Breast epithelium (tissue), 4 donors: Measurements from ENCODE around the gene PHACTR2. TPM values are rescaled to one million over a fixed set of nuclear protein-coding genes. Genes with fewer than 3 reads are reported as not detected.

Source experiments
- DNase-seq, 2 donors: peaks; one replicate each; pipeline ENCODE4 v3.0.0-alpha.2; 2019; ENCODE audit warnings: low spot score in 2 of 2
- H3K27ac ChIP-seq, 2 donors: fragments of 200-600 bp; sonication (generic) in 1 of 2; one replicate each; pipeline ENCODE4 v1.5.1; 2016 to 2019; ENCODE audit warnings: mild to moderate bottlenecking in 1 of 2
- H3K27me3 ChIP-seq, 2 donors: fragments of 200-600 bp; sonication (generic) in 1 of 2; one replicate each; pipeline versions ENCODE4 v1.5.1 to v1.6.0; 2017 to 2019; ENCODE audit warnings: control low read depth in 1 of 2, mild to moderate bottlenecking in 1 of 2
- H3K36me3 ChIP-seq: fragments of 200-600 bp; one replicate; pipeline ENCODE4 v1.5.1; 2019
- H3K4me1 ChIP-seq, 2 donors: fragments of 200-600 bp; sonication (generic); one replicate each; pipeline ENCODE4 v1.5.1; 2016 to 2019; ENCODE audit warnings: control low read depth in 1 of 2
- H3K4me3 ChIP-seq, 3 donors: fragments of 200-600 bp; sonication (generic); 1 replicate in 2 of 3; 2 replicates in 1 of 3; pipeline ENCODE4 v1.5.1; 2016 to 2019; ENCODE audit warnings: mild to moderate bottlenecking in 3 of 3, moderate library complexity in 2 of 3
- H3K9me3 ChIP-seq, 2 donors: fragments of 200-600 bp; sonication (generic) in 1 of 2; one replicate each; pipeline ENCODE4 v1.5.1; 2016 to 2019; ENCODE audit warnings: control low read depth in 1 of 2
- POLR2A ChIP-seq: fragments of 450-650 bp; IDR thresholded peaks from one replicate; pipeline ENCODE4 v1.6.1; 2016; ENCODE audit warnings: antibody characterized with exemption, mild to moderate bottlenecking, moderate library complexity
- POLR2AphosphoS5 ChIP-seq, 3 donors: sonication (generic); formaldehyde crosslinking; IDR thresholded peaks; one replicate each; pipeline ENCODE4 v1.6.1; 2017; ENCODE audit warnings: antibody characterized with exemption in 3 of 3
- intact Hi-C: fragments of 100-400 bp; cut with DNase I; formaldehyde crosslinking; loops from one replicate; pipeline ENCODE4 v1.15.1; 2023; ENCODE audit warnings: low total_unique reads
- total RNA-seq, 3 donors: library from RNA; depleted of rRNA; stranded (reverse); fragments of >200 nt; gene quantifications; one replicate each; pipeline ENCODE4 v1.1.0, GENCODE V29; 2016
- TF ChIP-seq, protein P1 (sequence below), 3 donors: fragments of 450-650 bp; IDR thresholded peaks; one replicate each; pipeline ENCODE4 v1.5.1; 2016 to 2017; ENCODE audit warnings: antibody characterized with exemption in 3 of 3, mild to moderate bottlenecking in 3 of 3, moderate library complexity in 3 of 3

Gene PHACTR2
- total RNA-seq, 3 donors from 2014 or later = 27.5 to 53.3 (median 52.4) TPM

DNA sequence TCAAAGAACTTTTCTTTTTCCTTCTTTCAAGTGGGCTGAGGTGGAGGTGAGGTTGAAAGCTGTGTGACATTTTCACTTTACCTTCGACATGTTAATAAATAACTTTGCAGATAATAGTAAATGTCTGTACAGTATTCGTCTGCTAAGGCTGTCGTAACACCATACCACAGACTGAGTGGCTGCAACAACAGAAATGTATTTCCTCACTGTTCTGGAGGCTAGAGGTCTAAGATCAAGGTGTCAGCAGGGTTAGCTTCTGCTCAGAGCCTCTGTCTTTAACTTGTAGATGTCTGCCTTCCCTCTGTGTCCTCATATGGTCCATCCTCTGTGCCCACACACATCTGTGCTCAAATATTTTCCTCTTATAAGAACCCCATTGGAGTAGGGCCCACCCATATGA is 14.9 kb downstream of the PHACTR2 start:
- Histone ChIP-seq H3K4me1 (peaks cover 3 to 14% of the 10 kb centered on the region in 2 donors), H3K4me3 (no peak overlapping the region), H3K9me3 (no peaks in the 10 kb centered on the region), H3K27ac (no peak overlapping the region), H3K36me3 (no peaks in the 10 kb centered on the region), H3K27me3 (no peaks in the 10 kb centered on the region)
- DNase-seq = no peak
- TF ChIP-seq POLR2A = no peak
- TF ChIP-seq, protein P1, sequence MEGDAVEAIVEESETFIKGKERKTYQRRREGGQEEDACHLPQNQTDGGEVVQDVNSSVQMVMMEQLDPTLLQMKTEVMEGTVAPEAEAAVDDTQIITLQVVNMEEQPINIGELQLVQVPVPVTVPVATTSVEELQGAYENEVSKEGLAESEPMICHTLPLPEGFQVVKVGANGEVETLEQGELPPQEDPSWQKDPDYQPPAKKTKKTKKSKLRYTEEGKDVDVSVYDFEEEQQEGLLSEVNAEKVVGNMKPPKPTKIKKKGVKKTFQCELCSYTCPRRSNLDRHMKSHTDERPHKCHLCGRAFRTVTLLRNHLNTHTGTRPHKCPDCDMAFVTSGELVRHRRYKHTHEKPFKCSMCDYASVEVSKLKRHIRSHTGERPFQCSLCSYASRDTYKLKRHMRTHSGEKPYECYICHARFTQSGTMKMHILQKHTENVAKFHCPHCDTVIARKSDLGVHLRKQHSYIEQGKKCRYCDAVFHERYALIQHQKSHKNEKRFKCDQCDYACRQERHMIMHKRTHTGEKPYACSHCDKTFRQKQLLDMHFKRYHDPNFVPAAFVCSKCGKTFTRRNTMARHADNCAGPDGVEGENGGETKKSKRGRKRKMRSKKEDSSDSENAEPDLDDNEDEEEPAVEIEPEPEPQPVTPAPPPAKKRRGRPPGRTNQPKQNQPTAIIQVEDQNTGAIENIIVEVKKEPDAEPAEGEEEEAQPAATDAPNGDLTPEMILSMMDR (IDR thresholded peaks at IDR 0.05) = no peak
- TF ChIP-seq POLR2AphosphoS5 (IDR thresholded peaks at IDR 0.05) = no peak
- intact Hi-C loops = no loop called here

DNA sequence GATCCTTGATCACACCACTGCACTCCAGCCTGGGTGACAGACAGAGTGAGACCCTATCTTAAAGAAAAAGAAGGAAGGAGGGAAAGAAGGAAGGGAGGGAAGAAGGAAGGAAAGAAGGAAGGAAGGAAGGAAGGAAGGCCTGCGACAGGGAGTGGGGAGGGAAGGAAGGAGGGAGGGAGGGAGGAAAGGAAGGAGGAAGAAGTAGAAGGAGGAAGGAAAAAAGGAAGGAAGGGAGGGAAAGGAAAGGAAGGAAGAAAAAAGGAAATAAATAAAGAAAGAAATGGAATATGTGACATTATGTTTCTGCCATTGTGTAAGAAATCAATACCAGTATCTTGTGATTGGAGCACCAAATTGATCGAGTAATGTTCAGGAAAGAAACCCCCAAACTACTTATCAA is 16.2 kb downstream of the PHACTR2 start:
- TF ChIP-seq, protein P1 (IDR thresholded peaks at IDR 0.05) = no peak
- TF ChIP-seq POLR2A (no peak), POLR2AphosphoS5 (IDR thresholded peaks at IDR 0.05) (no peak)
- no peaks in the 10 kb centered on the region for H3K9me3 ChIP-seq
- H3K27ac ChIP-seq = no peak overlapping the region
- no peak for DNase-seq
- H3K36me3 ChIP-seq = no peaks in the 10 kb centered on the region
- H3K27me3 ChIP-seq = no peaks in the 10 kb centered on the region
- H3K4me1 ChIP-seq = peaks cover 0 to 14% of the 10 kb centered on the region in 2 donors
- intact Hi-C loops = no loop called here
- H3K4me3 ChIP-seq = no peak overlapping the region

DNA sequence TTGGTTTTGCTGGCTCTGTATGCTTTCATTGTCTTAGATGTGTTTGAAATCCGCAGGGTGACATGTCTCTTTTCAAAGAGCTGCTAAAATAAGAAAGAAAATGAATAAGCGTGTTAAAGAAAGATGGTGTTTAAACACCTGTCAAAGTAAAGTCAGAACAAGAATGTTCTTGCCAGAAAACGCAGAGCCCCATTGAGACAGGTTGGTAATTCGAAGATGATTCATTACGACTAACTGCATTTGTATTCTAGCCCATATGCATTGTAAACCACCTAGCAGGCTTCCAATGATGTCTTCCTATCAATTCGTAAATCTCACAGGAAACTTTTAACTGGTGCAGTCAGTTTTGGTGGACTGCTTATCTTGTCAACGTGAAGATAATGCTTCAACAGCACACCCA is 16.8 kb downstream of the PHACTR2 start:
- peaks cover 0 to 14% of the 10 kb centered on the region in 2 donors for H3K4me1 ChIP-seq
- H3K4me3 ChIP-seq = no peak overlapping the region
- no peaks in the 10 kb centered on the region for H3K9me3 ChIP-seq
- intact Hi-C loops = no loop called here
- H3K36me3 ChIP-seq = no peaks in the 10 kb centered on the region
- TF ChIP-seq POLR2AphosphoS5 (IDR thresholded peaks at IDR 0.05) (no peak), POLR2A (no peak)
- TF ChIP-seq, protein P1 (IDR thresholded peaks at IDR 0.05) = no peak
- no peak for DNase-seq
- no peak overlapping the region for H3K27ac ChIP-seq
- H3K27me3 ChIP-seq = no peaks in the 10 kb centered on the region

DNA sequence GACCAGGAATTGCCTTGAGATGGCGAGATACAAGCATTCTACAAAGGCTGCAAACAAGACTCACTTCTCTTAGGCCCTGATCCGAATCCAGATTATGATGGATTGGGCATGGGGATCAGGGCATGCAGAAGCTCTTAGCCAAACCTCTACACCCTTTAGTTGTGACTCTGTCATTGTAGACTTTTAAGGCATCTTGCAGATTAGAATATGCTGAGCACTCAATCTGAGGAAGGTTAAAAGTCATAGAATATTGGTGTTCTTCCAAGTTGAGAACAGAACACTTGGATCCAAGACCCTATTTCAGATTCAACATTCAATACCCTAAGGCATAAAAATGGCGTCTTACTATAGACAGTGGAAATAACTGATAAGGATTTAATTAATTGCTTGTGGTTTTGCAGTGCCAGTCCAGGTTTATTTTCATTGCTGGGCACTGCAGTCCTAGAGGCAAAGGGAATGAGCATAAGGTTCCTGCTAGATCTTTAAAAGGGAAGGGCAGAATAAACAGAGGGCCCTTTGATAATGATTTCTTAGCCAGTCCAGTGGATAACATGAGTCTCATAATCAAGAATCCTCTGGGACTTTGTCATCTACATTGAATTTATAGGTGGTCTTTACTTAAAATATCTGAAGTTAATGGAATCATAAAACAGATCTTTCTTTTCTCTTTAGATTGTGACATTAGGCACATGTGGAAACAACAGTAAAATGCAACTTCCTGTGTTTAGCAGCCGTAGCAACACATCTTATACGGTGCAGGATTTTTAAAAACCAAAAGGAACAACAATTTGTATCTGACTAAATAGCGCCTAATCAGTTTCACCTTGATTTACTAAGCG is 17.6 kb downstream of the PHACTR2 start:
- Histone ChIP-seq H3K9me3 (no peaks in the 10 kb centered on the region), H3K4me1 (peaks cover 0 to 11% of the 10 kb centered on the region in 2 donors), H3K4me3 (no peak overlapping the region), H3K27me3 (no peaks in the 10 kb centered on the region), H3K27ac (peak overlapping the region in 1 of 2 donors; percentile 21), H3K36me3 (no peaks in the 10 kb centered on the region)
- TF ChIP-seq, protein P1 (IDR thresholded peaks at IDR 0.05) = no peak
- TF ChIP-seq POLR2A (no peak), POLR2AphosphoS5 (IDR thresholded peaks at IDR 0.05) (no peak)
- no peak for DNase-seq
- intact Hi-C loops = no loop called here

DNA sequence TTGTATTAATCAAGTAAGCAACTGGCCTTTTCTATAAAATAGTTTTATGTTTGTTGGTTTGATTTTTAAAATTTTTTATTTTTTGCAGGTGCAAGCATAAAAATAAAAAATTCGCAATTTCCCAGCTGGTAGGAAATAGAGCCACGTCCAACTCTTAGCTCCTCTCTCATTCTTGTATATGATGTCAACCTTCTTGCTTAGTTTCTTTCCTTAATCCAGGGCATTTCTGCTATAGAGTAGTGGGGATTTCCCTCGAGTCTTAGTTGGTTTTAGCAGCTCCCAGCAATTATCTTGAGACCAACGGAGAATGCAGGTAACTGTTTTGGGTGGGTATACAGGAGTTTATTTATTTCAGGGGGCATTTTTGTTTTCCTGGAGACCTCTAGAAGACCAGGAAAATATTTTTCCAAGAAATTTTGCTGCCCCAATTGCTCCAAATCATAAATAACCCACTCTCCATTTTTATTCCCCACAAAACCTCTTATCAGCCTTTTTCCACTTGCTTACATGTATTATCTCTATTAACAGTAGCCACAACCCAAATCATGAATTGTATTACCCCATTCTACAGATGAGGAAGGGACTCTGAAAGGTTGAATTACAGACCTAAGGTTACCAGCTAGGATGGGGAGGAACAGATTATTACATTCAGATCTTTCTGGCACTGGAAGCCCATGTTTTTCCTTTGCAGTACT is 18.4 kb downstream of the PHACTR2 start:
- Histone ChIP-seq H3K4me3 (no peak overlapping the region), H3K4me1 (peaks cover 0 to 11% of the 10 kb centered on the region in 2 donors), H3K27ac (peak overlapping the region in 1 of 2 donors; percentile 3), H3K36me3 (no peaks in the 10 kb centered on the region), H3K9me3 (no peaks in the 10 kb centered on the region), H3K27me3 (no peaks in the 10 kb centered on the region)
- intact Hi-C loops = no loop called here
- DNase-seq = no peak
- TF ChIP-seq POLR2AphosphoS5 (IDR thresholded peaks at IDR 0.05) = no peak
- TF ChIP-seq, protein P1 (IDR thresholded peaks at IDR 0.05) = no peak
